Measurements from ENCODE around the gene INHBC.
"Not testable (repeated sequence)": the region's sequence is repeated elsewhere in the genome, so short reads cannot be mapped to it uniquely, and the experiment has no call there.

INHBC gene

DNA sequence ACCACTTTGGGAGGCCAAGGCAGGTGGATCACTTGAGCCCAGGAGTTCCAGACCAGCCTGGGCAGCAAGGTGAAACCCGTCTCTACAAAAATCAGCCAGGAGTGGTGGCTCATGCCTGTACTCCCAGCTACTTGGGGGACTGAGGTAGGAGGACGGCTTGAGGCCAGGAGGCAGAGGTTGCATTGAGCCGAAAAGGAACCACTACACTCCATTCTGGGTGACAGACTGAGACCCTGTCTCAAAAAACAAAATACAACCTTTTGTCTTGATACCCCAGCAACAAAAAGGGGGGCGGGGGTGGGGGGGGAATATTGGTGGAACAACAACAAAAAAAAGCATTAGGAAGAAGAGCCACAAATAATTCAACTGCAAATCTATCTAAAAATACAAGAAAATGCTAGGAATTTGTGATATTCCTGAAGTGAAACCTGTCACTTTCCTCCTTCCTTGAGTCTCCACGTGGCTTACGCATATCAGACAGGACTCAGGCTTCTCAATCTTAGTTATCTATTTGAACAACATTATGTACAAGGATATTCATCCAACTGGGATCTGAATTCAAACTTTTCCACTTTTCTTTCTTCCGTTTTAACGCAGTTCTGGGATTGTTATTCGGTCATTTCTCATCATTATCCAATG lies 5.0 kb upstream of the INHBC start:
- DNase-seq, result no peak

- DNase-seq, result peak; percentile 50
Observed at GRCh38 chr12:57430112-57430930, 4.3 kb upstream of the INHBC start.

DNA sequence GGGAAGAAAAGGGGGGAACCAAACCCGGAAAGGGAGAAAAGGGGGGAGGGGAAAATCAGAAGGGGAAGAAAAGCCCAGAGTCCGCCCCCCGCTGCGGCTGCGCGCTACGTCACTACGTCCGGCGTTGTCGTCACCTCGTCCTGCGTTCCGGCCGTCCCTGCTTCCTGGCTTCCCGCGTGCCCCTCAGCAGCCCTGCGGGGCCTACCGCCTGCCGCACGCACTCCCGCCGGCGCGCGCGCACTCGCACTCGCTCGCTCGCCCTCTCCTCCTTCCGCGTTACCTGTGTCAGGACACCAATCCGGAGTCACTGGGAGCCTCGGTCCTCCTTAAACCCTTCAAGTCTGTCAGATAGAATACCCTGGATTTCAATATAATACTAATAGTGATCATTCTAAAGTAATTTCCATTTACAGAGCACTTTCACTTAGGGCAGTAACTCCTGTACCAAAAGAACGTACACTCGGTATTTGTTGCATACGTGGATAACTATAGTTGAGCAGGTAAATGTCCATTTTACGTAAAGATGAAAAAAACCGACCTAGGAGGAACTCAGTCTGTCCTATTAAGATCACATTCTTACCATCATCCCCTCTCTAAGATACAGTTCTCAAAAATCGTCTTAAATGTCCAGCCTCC lies 3.5 kb upstream of the INHBC start, which contains the start of gene R3HDM2:
R3HDM2 (minus strand) TSS at position 113 of the 636 bp plus-strand sequence. CDS start 120,615 bp downstream, outside the sequence.
- peak; percentile 86 for DNase-seq

DNA sequence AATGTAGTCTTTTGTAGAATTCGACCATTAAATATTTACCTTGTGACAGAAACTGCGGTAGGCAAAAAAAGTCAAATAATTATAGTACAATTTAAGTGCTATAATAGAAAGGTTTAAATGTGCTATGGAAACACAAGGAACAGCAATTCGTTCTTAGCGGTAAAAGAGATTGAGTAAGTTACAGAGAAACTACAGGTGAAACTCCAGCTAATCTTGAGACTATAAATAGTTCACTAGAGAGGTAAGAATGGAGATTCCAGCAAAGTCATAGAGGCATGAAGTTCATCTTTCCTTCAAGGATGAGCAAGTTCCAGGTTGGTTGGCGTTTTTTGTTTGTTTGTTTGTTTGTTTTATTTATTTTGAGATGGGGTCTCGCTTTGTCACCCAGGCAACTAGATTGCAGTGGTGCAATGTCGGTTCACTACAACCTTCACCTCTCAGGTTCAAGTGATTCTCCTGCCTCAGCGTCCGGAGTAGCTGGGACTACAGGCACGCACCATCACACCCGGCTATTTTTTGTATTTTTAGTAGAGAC lies 2.9 kb upstream of the INHBC start:
- DNase-seq, result no peak

- no peak for DNase-seq
Observed at GRCh38 chr12:57433370-57433769, 1.2 kb upstream of the INHBC start.

DNA sequence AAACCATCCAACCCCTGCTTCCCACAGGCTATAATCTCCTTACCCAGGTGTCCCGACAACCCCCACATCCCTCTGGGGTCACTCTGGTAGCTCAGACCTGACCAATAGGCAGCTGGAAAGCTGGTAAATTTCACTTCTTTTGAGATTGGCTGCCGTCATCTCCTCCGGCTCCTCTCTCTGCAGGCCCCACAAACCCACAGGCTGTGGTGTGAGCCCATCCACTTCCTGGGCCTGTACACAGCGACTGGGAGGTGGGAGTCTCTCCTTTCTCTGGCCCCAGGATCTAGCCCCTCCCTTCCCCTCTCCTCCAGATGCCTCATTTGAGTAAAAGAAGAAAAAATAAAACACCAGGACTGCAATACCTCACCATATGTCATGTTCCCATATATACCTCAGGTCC lies 709 bp downstream of the INHBC start:
- DNase-seq, result no peak

DNA sequence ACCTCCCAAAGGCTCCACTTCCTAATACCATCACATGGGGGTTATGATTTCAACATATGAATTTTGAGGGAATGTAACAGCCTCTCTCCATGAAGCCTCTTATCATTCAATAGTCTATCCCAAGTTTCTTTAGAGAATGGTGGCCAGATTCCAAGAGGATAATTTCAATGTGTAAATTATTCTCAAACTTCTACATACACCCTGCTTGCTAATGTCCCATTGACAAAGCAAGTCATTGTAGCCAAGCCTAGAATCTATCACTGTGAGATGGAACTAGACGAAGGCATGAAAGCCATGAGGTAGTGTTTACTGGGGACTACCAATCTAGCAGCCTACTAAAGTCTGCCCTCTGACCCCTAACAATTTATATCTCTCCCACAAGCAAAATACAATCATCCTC lies 3.8 kb downstream of the INHBC start:
- no peak for DNase-seq

GRCh38 chr12:57439762-57440266 lies 5.2 kb downstream of the INHBC start:
- DNase-seq, result no peak

GRCh38 chr12:57441393-57441792 lies 6.8 kb downstream of the INHBC start:
- not testable (repeated sequence) for DNase-seq

- DNase-seq, result no peak
Observed at GRCh38 chr12:57441846-57442427, 7.4 kb downstream of the INHBC start.

DNA sequence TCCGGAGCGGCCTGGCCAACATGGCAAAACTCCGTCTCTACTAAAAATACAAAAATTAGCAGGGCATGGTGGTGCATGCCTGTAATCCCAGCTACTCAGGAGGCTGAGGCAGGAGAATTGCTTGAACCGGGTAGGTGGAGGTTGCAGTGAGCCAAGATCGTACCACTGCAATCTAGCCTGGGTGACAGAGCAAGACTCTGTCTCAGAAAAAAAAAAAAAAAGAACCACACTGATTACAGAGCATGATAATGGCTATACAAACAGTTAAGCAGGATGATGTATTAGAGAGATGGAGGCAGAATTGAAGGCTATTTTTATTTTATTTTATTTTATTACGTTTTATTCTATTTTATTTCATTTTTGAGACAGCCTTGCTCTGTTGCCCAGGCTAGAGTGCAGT lies 9.8 kb downstream of the INHBC start:
- DNase-seq, result not testable (repeated sequence)

GRCh38 chr12:57444744-57445143 lies 10.2 kb downstream of the INHBC start:
- DNase-seq, result no peak

GRCh38 chr12:57446292-57446960 lies 11.8 kb downstream of the INHBC start:
- no peak for DNase-seq

DNA sequence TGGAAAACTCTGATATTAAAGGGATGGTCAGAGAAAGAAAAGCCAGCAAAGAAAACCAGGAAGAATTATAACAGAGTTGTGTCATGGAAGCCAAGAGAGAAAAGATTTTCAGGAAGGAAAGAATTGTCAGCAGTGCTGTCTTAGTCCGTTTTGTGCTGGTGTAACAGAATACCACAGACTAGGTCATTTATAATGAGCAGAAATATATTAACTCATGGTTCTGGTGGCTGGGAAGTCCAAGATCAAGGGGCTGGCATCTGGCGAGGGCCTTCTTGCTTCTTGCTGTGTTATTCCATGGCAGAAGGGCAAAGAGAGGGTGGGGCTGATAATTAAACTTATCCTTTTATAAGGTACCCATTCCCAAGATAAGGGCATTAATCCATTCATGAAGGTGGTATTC lies 14.1 kb downstream of the INHBC start:
- DNase-seq, result no peak

GRCh38 chr12:57449375-57449774 lies 14.8 kb downstream of the INHBC start:
- no peak for DNase-seq

- no peak for DNase-seq
Observed at GRCh38 chr12:57450057-57450456, 15.5 kb downstream of the INHBC start.

DNA sequence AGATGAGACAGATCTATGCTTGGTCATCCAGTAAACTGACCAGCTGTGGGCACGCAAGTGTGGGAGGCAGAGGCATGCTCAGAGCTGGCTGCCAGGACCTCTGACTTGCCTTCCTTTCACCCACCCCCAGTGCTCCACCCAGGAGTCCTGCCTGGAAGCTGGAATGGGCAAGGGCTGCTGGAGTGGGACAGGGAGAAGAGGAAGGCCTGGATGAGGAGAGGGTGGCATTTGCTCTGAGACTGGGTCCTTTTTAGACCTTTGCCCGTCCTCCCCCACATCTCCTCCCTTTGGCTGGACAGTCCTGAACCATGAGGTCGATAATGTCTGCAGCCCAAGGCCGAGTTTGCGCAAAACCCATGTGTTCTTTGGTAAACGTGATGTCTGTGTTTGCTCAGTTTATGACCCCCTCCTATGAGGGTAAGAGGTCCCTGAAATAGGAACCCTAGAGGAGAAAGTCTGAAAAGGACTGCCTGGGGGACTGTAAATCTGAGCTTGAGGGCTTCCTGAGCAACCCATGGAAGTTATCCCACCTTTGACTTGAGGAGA lies 16.7 kb downstream of the INHBC start:
- no peak for DNase-seq

DNA sequence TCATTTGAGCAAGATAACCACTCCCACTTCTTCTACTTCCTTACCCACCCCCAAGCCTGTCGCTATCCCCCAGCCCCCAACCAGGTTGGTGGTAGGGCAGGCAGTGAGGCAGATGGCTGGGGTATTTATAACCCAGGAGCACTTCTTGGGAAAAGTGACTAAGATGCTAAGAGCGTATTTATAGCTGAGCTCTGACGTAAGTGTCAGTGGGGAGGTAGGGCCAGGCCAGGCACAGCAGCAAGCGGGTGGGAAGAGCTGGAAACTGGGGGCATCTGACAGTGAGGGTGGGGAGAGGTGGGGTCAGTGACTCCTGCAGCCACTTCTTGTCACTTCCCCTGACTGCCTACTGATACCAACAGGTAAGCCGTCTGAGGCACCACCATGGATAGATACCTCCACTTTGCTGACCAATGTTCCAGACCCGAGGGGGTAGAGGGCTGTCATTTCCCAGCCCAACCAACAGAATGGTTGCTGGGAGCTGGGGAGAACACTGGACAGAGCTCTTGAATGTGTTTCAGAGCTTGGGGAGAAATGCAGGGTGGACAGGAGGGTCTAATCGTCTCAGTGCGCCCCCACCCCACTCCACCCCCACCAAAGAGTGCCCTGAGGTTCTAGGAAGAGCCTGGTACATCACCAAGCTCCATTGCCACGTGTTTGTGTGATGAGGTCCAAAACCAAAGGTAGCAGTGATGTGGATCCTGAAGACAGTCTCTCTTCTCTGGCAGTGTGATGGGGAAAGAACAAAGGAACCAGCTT lies 17.8 kb downstream of the INHBC start:
- no peak for DNase-seq

GRCh38 chr12:57452937-57453509 lies 18.4 kb downstream of the INHBC start:
- peak; percentile 24 for DNase-seq

DNA sequence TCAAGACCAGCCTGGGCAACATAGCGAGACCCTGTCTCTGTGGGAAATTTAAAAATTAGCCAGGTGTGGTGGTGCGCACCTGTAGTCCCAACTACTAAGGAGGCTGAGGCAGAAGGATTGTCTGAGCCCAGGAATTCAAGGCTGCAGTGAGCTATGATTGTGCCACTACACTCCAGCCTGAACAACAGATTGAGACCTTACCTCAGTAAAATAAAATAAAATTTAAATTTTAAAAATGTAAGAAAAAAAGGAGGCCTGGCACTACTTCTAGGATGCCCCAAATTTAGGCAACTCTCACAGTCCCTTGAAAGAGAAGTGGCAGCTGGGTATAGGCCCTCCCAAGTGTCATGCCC lies 19.6 kb downstream of the INHBC start:
- DNase-seq, result no peak

Data from NCI-H748 treated with DMSO at 0.1 percent for 48 hours (cell line).